Ectodermal cell (in vitro differentiated cells): Measurements from ENCODE around the gene SYT14.

Experiments used
- H3K27ac ChIP-seq: 2 replicates; pipeline ENCODE4 v1.7.0; 2013; ENCODE audit warnings: mild to moderate bottlenecking, low read depth, low read length; ENCODE audit not compliant: insufficient read depth, poor library complexity, severe bottlenecking
- H3K27me3 ChIP-seq: 2 replicates; pipeline ENCODE4 v1.7.0; 2013; ENCODE audit warnings: mild to moderate bottlenecking, low read length; ENCODE audit not compliant: insufficient read depth, control insufficient read depth, poor library complexity, severe bottlenecking
- H3K36me3 ChIP-seq: one replicate; pipeline ENCODE4 v1.7.0; 2013; ENCODE audit warnings: low read length; ENCODE audit not compliant: control insufficient read depth, insufficient read depth
- H3K4me1 ChIP-seq: one replicate; pipeline ENCODE4 v1.7.0; 2013; ENCODE audit warnings: low read length; ENCODE audit not compliant: control insufficient read depth, insufficient read depth
- H3K4me3 ChIP-seq: 2 replicates; pipeline ENCODE4 v1.7.0; 2013; ENCODE audit warnings: low read depth, low read length, control low read depth; ENCODE audit not compliant: insufficient read depth
- H3K9me3 ChIP-seq: 2 replicates; pipeline ENCODE4 v1.7.0; 2013; ENCODE audit warnings: mild to moderate bottlenecking, low read length, moderate library complexity; ENCODE audit not compliant: control insufficient read depth
- WGBS, 2 experiments: methylation state at CpG; one replicate each; pipeline ENCODE4 v1.1.7; 2013; ENCODE audit warnings: missing lambda C conversion rate in 2 of 2; 5-methylcytosine and 5-hydroxymethylcytosine counted together

The SYT14 gene

DNA sequence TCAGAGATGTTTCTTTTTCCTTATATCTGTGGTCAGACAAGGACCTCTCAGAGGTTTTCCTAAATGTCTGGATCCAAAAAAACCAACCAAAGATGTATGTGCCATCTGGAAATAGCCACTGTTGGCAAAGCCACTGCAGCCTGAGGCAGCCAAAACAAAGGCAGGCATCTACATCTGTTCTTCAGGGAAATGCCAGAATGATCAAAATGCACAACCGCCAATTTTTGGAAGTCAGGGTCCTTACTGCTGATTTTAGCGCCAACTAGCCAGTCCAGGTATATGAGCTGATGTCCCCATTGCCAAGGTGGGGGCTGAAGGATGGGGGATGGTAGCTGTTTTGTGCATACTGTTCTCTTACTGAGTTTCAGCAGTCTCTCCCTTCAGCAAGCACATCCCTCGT is 45.9 kb downstream of the SYT14 start:
- WGBS, 2 experiments: 88 to 96% methylated on average over 2 to 3 of the region's 3 CpGs
- Histone ChIP-seq H3K4me3 (no peak overlapping the region), H3K27me3 (no peaks in the 10 kb centered on the region), H3K27ac (no peak overlapping the region), H3K36me3 (peaks cover 3% of the 10 kb centered on the region), H3K4me1 (no peaks in the 10 kb centered on the region), H3K9me3 (no peaks in the 10 kb centered on the region)

- no peaks in the 10 kb centered on the region for H3K9me3 ChIP-seq
- no peaks in the 10 kb centered on the region for H3K4me1 ChIP-seq
- peaks cover 3% of the 10 kb centered on the region for H3K36me3 ChIP-seq
- no peak overlapping the region for H3K4me3 ChIP-seq
- H3K27me3 ChIP-seq: no peaks in the 10 kb centered on the region
- H3K27ac ChIP-seq: no peak overlapping the region
- 91 to 93% methylated on average over 3 of the region's 3 CpGs for WGBS, 2 experiments
Measured at GRCh38 chr1:209985002-209985401, 47.0 kb downstream of the SYT14 start.

- H3K4me1 ChIP-seq: no peaks in the 10 kb centered on the region
- H3K27ac ChIP-seq: no peak overlapping the region
- H3K4me3 ChIP-seq: no peak overlapping the region
- H3K9me3 ChIP-seq: no peaks in the 10 kb centered on the region
- H3K27me3 ChIP-seq: no peaks in the 10 kb centered on the region
- WGBS, 2 experiments: 92 to 96% methylated on average over 2 of the region's 2 CpGs
- H3K36me3 ChIP-seq: peaks cover 3% of the 10 kb centered on the region
Measured at GRCh38 chr1:209988706-209989105, 50.7 kb downstream of the SYT14 start.

DNA sequence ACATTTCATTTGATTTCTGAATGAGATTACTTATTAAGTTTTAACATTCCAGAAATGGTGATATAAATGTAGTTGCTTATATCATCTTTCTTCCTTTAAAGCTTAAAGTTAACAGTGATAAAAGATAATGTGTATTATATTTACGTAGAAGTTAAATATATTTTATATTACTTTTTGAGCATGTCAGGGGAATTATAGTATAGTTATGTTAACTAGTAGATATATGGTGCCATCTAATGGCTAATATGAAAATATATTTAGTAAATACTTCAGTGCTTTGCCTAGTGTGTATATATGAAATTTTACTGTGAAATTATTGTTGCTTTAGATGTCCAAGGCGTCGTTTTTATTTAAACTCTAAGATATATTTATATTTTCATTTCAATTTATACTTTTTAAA is 51.5 kb downstream of the SYT14 start:
- no peaks in the 10 kb centered on the region for H3K4me1 ChIP-seq

DNA sequence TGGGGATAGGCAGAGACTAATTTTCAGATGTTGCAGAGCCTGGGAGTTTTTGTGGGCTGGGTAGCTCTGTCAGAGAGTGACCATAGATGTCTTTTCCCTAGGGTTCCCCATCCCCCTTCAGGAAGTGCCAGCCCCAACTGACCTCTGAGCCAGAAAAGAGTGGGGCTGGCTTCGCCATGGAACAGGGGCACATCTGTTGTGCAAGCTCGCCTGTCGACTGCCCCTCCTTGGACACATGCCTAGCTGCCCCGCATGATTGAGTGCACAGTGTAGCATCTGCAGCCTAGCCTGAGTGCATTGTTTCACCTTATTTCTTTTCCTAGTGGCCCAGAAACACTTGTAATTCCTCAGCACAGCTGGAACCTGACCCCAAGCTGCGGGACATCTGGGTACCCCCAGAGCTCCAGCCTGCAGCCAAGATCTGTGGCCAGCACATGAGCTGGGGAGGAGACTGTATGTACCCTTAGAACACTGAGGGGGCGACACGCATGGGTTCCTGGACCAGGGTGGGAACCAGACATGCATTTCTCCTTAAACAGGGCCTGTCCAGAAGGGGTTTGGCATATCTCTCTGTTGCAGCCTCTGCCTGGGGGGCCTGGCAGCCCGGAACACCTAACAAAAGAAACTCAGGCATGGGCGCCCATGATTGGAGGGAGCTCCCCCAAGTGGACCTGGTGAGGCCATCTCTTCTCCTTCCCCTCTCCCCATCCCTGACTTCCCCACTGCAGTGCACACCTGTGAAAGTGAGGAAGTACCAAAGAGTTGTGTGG is 55.2 kb downstream of the SYT14 start:
- Histone ChIP-seq H3K27ac (no peak overlapping the region), H3K4me1 (no peaks in the 10 kb centered on the region), H3K36me3 (no peaks in the 10 kb centered on the region), H3K4me3 (no peak overlapping the region), H3K9me3 (no peaks in the 10 kb centered on the region), H3K27me3 (no peaks in the 10 kb centered on the region)
- WGBS, 2 experiments: 94 to 95% methylated on average over 9 of the region's 9 CpGs

More for the DNA sequence above, 51.5 kb downstream of the SYT14 start:
- no CpG with 5 or more reads among the region's 3 CpGs for whole genome bisulfite sequencing, 2 experiments
- Histone ChIP-seq H3K27ac (no peak overlapping the region), H3K36me3 (peaks cover 3% of the 10 kb centered on the region), H3K9me3 (no peaks in the 10 kb centered on the region), H3K27me3 (no peaks in the 10 kb centered on the region), H3K4me3 (no peak overlapping the region)

DNA sequence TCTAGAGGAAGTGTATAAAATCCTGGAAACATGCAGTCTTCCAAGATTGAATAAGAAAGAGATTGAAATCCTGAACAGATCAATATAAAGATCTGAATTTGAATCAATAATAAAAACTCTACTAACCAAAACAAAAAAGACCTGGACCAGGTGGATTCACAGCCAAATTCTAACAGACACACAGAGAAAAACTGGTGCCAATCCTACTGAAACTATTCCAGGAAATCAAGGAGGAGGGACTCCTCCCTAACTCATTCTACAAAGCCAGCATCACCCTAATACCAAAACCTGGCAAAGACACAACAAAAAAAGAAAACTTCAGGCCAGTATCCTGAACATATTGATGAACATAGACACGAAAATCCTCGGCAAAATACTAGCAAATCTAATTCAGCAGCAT is 58.3 kb downstream of the SYT14 start:
- Histone ChIP-seq H3K4me1 (no peaks in the 10 kb centered on the region), H3K27ac (no peak overlapping the region), H3K27me3 (no peaks in the 10 kb centered on the region), H3K4me3 (no peak overlapping the region), H3K36me3 (no peaks in the 10 kb centered on the region), H3K9me3 (no peaks in the 10 kb centered on the region)
- WGBS, 2 experiments: 92% methylated on average over 2 of the region's 2 CpGs

DNA sequence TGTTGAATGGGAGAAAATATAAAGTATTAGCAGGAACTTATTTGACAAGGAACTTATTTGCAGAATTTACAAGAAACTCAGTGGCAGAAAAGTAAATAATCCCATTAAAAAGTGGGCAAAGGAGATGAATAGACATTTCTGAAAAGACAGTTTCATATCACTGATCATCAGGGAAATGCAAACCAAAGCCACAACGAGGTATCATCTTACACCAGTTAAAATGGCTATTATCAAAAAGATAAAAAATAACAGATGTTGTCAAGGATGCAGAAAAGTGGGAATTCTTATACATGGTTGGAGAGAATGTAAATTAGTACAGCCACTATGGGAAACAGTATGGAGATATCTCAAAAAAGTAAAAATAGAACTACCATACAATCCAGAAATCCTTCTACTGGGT is 61.0 kb downstream of the SYT14 start:
- Histone ChIP-seq H3K27ac (no peak overlapping the region), H3K4me3 (no peak overlapping the region), H3K36me3 (no peaks in the 10 kb centered on the region), H3K27me3 (no peaks in the 10 kb centered on the region), H3K9me3 (no peaks in the 10 kb centered on the region), H3K4me1 (no peaks in the 10 kb centered on the region)
- WGBS, 2 experiments: no CpG with 5 or more reads among the region's 1 CpG

- Histone ChIP-seq H3K4me1 (no peaks in the 10 kb centered on the region), H3K9me3 (no peaks in the 10 kb centered on the region), H3K27me3 (no peaks in the 10 kb centered on the region), H3K27ac (no peak overlapping the region), H3K36me3 (no peaks in the 10 kb centered on the region), H3K4me3 (no peak overlapping the region)
- 88 to 94% methylated on average over 2 to 3 of the region's 3 CpGs for WGBS, 2 experiments
Measured at GRCh38 chr1:210001751-210002150, 63.7 kb downstream of the SYT14 start.

DNA sequence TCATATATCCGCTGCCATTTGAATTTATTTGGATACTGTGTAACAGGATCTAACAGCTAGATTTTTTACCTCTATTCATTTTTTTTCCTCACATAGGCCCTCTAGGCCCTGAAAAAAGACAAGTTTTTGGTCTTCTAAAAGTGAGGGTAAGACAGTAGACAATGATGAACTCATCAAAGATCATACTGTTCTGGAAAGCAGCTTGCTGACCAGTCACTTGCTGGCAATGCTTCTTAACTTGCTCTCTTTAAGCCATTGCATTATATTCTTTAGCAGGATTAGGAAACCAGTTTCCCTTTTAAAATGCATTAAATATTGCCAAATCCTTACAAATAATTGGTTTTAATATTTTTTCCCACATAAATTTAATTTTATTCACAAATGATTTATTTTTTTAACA is 65.5 kb downstream of the SYT14 start:
- WGBS, 2 experiments: no CpG with 5 or more reads among the region's 1 CpG
- Histone ChIP-seq H3K4me3 (no peak overlapping the region), H3K4me1 (no peaks in the 10 kb centered on the region), H3K9me3 (no peaks in the 10 kb centered on the region), H3K27me3 (no peaks in the 10 kb centered on the region), H3K36me3 (no peaks in the 10 kb centered on the region), H3K27ac (no peak overlapping the region)

DNA sequence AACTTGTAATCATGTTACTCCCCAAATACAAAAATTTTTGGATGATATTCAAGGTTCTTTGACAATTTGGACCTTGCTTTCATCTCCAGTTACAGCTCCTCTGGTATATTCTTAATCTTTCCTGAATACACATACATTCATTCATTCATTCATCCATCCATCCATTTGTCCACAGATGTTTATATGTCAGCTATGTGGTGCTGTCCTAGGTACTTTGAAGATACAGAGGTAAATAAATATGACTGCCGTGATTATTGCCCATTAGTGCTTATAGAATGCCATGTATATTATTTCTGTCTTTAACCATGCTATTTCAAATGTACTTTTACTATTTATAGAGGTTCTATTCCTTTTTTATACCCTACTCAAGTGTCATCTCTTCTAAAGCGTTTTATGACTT is 72.1 kb downstream of the SYT14 start:
- 100% methylated on average over 1 of the region's 2 CpGs; no CpG with 5 or more reads in 1 of the 2 experiments for WGBS, 2 experiments
- H3K4me3 ChIP-seq: no peak overlapping the region
- H3K9me3 ChIP-seq: no peaks in the 10 kb centered on the region
- no peaks in the 10 kb centered on the region for H3K27me3 ChIP-seq
- H3K4me1 ChIP-seq: no peaks in the 10 kb centered on the region
- H3K27ac ChIP-seq: no peak overlapping the region
- no peaks in the 10 kb centered on the region for H3K36me3 ChIP-seq
